Adipose tissue (tissue), 3 donors: ENCODE results near the gene SYT2. TPM values are rescaled to one million over a fixed set of nuclear protein-coding genes. Genes with fewer than 3 reads are reported as not detected.
"Not testable (repeated sequence)": the region's sequence is repeated elsewhere in the genome, so short reads cannot be mapped to it uniquely, and the experiment has no call there.

Experiments used
- H3K27ac ChIP-seq: one replicate; pipeline ENCODE4 v1.5.1; 2013; ENCODE audit warnings: low read depth, low read length
- WGBS, 3 donors: extraction: QIAGEN DNeasy Blood & Tissue Kit; methylation state at CpG; one replicate each; pipeline ENCODE4 v1.1.7; 2013; 5-methylcytosine and 5-hydroxymethylcytosine counted together
- polyA plus RNA-seq, 3 donors: library from polyadenylated mRNA; stranded (reverse); fragments of 200-250 nt; gene quantifications; one replicate each; pipeline ENCODE4 v1.2.3, GENCODE V29; 2013
- donor health status: healthy with polysubstance abuse.
- donor health status: Bipolar disorder and iron deficiency.
- donor health status: healthy.

The SYT2 gene
- polyA plus RNA-seq, 3 donors: 0.01 to 0.11 (median 0.01) TPM

- 69 to 73% (median 69%) methylated on average over 8 of the region's 8 CpGs for WGBS, 3 donors
- no peak overlapping the region for H3K27ac ChIP-seq
Observed at GRCh38 chr1:202658251-202658759, 51.9 kb downstream of the SYT2 start.

- H3K27ac ChIP-seq: no peak overlapping the region
- WGBS, 3 donors: 49 to 65% (median 56%) methylated on average over 7 of the region's 7 CpGs
Observed at GRCh38 chr1:202656951-202657646, 53.2 kb downstream of the SYT2 start.

- no peak overlapping the region for H3K27ac ChIP-seq
- WGBS, 3 donors: 57 to 63% (median 61%) methylated on average over 10 of the region's 10 CpGs
Observed at GRCh38 chr1:202656057-202656456, 54.2 kb downstream of the SYT2 start.

GRCh38 chr1:202654079-202654478, 56.2 kb downstream of the SYT2 start:
- H3K27ac ChIP-seq: no peak overlapping the region
- WGBS, 3 donors: 61 to 85% (median 69%) methylated on average over 6 of the region's 6 CpGs

GRCh38 chr1:202649553-202650392, 60.5 kb downstream of the SYT2 start:
- H3K27ac ChIP-seq: no peak overlapping the region
- 57 to 63% (median 60%) methylated on average over 15 of the region's 15 CpGs for WGBS, 3 donors

GRCh38 chr1:202648605-202649226, 61.5 kb downstream of the SYT2 start:
- H3K27ac ChIP-seq: no peak overlapping the region
- 75 to 93% (median 75%) methylated on average over 2 of the region's 2 CpGs for WGBS, 3 donors

GRCh38 chr1:202645097-202645476, 65.2 kb downstream of the SYT2 start:
- no peak overlapping the region for H3K27ac ChIP-seq
- WGBS, 3 donors: 24 to 47% (median 46%) methylated on average over 6 of the region's 6 CpGs

- WGBS, 3 donors: 13 to 26% (median 21%) methylated on average over 19 to 22 of the region's 22 CpGs
- no peak overlapping the region for H3K27ac ChIP-seq
Observed at GRCh38 chr1:202644219-202645096, 65.8 kb downstream of the SYT2 start.

GRCh38 chr1:202643397-202644218, 66.6 kb downstream of the SYT2 start:
- 1 to 2% (median 1%) methylated on average over 44 to 55 of the region's 55 CpGs for WGBS, 3 donors
- H3K27ac ChIP-seq: no peak overlapping the region

- H3K27ac ChIP-seq: no peak overlapping the region
- 1% methylated on average over 51 to 58 of the region's 58 CpGs for WGBS, 3 donors
Observed at GRCh38 chr1:202642619-202643291, 67.5 kb downstream of the SYT2 start.

- WGBS, 3 donors: 31 to 33% (median 32%) methylated on average over 20 of the region's 20 CpGs
- no peak overlapping the region for H3K27ac ChIP-seq
Observed at GRCh38 chr1:202642212-202642611, 68.0 kb downstream of the SYT2 start.

GRCh38 chr1:202639500-202639899, 70.8 kb downstream of the SYT2 start:
- 79 to 86% (median 79%) methylated on average over 9 of the region's 9 CpGs for WGBS, 3 donors
- H3K27ac ChIP-seq: no peak overlapping the region

GRCh38 chr1:202638701-202639305, 71.5 kb downstream of the SYT2 start:
- 57 to 87% (median 84%) methylated on average over 9 of the region's 9 CpGs for WGBS, 3 donors

GRCh38 chr1:202638019-202638700, 72.1 kb downstream of the SYT2 start:
- no peak overlapping the region for H3K27ac ChIP-seq
- WGBS, 3 donors: 67 to 76% (median 70%) methylated on average over 7 of the region's 7 CpGs

More at GRCh38 chr1:202638701-202639305, 71.5 kb downstream of the SYT2 start:
- H3K27ac ChIP-seq: not testable (repeated sequence)

- WGBS, 3 donors: 78 to 81% (median 80%) methylated on average over 15 to 16 of the region's 16 CpGs
- H3K27ac ChIP-seq: not testable (repeated sequence)
Observed at GRCh38 chr1:202637321-202638018, 72.8 kb downstream of the SYT2 start.
